NCI-H82 (cell line): ENCODE data around the gene NPM3.
"Not testable (repeated sequence)": the region's sequence is repeated elsewhere in the genome, so short reads cannot be mapped to it uniquely, and the experiment has no call there.

Experiments
- DNase-seq: peaks from one replicate; lab custom pipeline; 2025; lab: John Stamatoyannopoulos, UW

NPM3 gene

DNA sequence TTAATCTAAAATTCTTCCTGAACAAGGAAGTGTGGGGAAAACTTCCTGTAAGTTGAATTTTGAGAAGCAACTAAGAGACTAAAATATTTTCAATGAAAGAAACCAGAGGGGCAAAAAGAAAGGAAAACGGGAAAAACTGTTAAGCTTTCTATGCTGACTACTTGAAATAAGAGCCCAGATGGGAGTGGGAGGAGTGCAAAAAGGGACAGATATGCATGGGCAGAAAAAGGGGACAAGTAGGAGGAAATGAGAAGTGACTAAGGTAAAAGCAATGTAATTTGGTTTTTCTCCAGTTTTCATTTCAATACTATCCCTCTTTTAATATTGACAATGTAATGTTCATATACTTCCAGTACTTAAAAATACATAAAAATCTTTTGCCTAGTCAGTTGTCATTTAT, 23.9 kb upstream of the NPM3 start:
- DNase-seq, result no peak

DNA sequence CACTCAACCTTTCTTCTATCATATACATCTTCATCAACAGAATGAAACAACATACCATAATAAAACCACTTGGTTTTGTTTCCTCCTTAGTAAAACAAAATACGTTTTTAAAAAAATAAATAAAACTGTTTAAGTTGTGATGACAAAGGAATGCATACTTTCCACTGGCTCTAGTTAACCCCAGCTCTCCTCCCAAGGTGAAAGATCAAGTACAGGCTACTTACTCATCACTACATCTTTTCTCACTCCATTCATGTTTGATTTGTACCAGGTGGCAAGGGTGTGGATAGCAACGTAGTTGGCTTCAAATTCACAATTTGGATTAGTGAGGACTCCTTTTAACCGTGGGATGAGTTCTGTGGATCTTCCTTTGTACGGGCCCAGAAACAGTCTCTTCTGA, 20.3 kb upstream of the NPM3 start:
- DNase-seq, result no peak

DNA sequence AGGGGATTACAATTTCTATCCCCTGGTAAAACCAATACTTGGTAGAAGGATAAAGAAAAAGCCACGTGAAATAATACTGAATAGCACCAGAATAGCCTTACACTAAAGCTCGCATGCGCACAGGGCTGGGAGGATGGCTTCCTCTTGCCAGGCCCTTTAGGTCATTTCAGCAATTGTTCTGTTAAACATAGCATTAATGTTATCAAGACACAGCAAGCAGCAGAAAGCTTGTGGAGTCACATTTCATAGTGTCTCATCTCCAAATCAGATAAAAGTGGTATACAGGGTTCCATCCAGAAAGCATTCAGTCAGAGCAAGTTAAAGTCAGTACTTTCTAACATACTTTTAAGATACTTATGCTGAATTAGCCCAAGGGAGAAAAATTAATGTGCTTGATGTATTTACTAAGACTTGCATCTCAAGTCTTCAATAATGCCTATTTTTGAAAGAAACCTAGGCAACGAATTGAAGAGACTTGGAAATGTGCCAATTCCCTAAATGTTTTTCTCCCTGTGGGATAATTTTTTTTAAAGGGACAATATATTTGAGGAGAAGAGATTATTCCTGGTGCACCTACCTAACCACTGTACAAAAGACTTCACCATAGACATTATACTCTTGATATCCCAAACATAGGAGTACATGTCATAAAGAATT, 14.3 kb upstream of the NPM3 start:
- DNase-seq, result no peak

DNA sequence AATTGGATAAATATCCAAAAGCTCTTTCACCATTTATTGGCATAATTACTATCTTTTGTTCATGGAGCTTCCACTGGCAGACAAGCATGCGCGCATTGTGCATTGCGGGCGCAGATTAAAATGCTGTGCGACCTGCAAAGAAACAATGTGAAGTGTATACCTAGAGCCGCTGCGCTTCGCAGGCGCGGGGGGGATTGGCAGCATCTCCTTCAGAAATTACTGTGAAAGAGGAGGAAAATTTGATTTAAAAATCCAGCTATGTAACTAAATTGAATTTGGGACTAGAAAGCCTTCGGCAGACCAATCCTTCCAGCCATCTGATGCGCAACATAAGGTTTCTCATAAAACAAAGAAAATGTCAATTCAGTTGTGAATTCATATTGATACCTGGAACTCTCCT, 10.3 kb upstream of the NPM3 start:
- DNase-seq, result no peak

DNA sequence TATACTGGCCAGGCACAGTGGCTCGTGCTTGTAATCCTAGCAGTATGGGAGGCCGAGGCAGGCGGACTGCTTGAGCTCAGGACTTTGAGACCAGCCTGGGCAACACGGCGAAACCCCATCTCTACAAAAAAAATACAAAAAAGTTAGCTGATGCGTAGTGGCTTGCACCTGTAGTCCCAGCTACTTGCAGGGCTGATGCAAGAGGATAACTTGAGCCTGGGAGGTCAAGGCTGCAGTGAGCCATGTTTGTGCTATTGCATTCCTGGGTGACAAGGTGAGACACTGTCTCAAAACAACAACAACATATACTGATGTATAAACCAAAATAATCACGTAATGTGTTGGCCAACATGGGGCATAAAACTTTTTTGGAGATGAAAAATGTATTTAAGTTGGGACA, 6.4 kb upstream of the NPM3 start:
- DNase-seq, result no peak

DNA sequence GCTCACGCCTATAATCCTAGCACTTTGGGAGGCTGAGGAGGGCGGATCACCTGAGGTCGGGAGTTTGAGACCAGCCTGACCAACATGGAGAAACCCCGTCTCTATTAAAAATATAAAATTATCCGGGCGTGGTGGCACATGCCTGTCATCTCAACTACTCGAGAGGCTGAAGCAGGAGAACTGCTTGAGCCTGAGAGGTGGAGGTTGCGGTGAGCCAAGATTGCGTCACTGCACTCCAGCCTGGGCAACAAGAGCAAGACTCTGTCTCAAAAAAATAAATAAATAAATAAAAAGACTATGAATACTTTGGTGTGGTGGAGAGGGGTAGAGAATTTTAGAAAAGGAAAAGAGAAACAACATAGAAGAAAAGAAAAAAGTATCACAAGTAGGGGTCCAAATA, 6.0 kb upstream of the NPM3 start:
- DNase-seq, result not testable (repeated sequence)

DNA sequence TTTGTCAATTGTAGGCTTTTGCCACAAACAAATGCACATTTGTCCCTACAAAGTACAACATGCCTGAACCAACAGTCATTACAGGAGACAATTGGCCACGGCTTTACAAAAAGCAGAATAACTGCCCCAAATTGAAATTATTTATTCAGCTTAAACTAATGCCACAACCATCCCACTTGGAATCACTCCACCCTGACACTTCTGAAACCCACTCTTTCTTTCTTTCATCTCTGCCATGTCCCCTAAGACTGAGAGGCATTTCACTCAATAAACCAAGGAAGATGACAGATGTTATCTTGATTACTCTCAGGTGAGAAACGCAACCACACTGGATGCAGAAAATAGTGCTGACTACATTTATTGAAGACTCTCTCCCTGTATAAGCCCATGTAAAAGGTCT, 2.6 kb upstream of the NPM3 start:
- DNase-seq, result no peak

DNA sequence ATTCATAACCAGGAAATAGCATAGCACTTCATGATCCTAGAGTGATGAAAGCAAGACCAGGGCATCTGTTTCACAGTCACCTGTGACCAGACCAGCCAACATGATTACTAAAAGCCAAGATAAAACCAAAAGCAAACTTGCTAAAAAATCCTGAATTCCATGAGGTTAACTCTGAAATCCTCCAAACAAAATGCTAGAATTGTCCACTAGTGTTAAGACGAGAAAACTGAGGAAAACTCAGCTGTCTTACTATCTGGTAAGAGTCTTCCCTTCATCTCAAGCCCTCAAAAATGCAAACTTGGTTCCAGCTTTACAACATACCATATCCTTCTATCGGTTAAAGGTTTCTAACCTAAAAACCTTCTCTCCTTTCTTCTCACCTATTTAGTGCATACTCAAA, 1.3 kb upstream of the NPM3 start:
- no peak for DNase-seq

DNA sequence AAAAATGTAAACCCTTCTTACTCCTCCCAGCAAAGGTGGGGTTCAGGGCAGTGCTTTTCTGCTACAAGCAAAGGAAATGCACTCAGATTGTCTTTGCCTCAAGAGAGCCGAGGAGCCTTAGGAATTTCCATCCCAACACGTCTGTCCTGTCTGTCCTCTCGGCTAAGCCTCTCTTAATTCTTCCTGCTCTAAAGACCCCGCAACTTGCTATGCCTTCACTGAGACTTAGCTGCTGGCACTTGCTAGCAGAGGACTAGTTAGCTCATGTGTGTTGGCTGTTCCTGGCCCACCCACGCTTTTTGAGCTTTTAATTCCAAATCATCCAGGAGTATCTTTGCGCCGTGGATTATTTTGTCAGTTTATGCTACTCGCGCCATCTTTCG, 481 bp upstream of the NPM3 start:
- DNase-seq, result peak; percentile 77

DNA sequence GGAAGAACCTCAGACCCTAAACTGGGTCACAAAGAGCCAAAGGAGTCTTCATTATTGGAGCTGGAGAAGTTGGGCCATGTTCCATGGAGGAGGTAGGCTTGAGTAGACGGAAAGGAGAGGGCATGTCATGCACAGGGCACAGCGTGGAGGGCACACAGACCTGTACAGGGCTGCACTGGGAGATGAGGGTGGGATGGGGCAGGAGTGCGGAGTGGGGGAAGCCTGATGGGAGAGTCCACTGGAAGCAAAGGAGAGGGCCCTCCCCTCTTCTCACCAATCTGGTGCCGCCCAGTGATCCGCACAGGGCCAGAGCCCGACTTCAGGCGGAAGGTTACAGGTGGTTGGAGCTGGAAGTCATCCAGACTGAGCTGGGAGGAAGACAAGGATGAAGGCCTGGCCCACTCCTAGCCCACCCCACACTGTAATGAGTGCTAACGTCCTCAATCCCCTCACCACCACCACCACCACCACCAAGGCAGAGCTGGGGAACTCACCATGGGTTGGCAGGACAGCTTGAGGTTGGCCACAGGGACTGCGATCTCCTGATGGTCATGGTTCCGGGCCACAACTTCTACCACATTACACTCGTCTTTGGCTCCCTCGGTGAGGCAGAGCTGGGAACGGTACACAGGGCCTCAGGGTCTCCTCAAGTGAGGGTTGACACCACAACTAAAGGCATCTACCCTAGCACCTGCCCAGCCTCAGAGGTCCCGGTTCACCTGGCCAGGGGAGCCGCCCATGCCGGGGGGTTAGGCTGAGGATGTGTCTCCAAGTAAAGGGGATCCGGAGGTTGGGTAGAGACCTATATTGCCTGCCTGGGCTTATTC, 1.0 kb downstream of the NPM3 start:
- peak; percentile 31 for DNase-seq

DNA sequence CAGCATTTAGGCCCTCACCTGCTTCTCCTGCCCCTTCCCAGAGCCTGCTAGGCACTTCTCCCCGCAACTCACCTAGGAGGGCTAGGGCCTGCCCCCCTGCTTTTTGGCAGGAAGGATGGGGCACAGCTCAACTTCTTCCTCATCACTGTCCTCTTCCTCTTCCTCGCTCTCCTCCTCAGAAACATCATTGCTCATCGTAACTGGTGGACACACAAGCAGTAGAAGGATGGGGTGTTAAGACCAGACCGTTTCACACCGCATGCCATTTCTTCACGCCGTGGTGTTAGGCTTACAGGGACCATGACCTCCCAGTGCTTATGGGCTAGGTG, 1.6 kb downstream of the NPM3 start:
- no peak for DNase-seq

DNA sequence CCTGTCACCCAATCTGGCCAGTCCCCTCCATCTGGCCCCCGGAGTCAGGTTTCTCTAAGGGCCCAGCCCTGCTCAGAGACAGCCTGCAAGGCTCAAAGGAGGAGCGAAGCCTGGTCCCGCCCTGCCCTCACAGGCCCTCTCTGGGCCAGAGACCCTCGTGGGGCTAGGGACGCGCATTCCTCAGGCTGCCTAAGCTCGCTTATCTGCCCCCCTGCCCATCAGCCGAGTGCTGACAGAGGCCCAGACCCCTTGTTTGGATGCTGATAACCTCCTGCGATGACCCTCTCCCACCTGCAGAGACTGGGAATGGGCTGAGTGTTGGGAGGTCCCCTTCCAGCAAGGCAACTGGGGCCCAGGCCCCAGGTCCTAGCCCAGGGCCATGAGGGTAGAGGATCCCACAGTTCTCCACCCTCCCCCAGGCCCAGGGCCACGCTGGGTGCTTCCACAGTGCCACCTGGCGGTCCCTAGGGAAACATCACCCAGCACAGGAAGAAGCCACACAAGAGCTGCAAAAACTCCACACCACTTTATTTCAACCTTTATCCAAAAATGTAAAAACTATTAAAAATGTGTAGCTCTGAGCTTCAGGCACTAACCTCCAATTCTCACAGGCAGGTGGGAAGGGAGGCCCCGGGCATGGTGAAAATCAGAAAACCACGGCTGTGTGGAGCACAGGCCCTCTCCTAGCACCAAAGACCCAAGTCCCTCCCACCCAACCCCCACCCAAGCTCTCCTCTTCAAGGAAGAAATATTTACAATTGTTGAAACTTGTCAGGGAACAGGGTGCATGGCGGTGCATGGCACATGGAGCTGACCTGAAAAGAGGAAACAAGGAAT, 2.2 kb downstream of the NPM3 start:
- DNase-seq, result peak; percentile 83

DNA sequence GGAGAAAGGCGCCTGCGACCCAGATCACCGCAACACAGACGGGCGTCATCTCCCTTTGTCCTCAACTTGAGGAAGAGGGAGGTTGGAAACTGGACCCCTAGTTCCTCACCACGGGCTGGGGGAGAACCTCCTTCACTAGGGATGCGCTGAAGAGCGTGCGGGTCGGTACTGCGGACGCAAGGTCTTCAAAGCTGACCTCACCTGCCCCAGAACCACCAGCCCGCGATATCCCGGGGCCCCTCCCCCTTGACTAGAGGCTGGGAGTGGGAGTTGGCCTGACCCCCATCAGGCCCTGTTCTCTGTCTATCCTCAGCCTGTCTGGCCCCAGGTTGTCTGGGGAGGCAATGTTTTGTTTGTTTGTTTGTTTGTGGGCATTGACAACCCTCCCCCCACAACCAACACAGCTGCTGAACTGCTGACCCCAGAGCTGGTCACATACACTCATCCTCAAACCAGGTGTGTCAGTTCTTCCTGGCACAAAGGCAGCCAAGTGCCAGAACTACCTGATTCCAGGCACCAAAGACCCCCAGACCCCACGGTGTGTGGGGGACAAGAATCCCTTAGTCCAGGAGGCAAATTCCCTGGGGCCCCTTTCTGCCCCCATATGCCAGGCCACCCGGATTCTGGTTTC, 2.9 kb downstream of the NPM3 start:
- DNase-seq, result peak; percentile 48

DNA sequence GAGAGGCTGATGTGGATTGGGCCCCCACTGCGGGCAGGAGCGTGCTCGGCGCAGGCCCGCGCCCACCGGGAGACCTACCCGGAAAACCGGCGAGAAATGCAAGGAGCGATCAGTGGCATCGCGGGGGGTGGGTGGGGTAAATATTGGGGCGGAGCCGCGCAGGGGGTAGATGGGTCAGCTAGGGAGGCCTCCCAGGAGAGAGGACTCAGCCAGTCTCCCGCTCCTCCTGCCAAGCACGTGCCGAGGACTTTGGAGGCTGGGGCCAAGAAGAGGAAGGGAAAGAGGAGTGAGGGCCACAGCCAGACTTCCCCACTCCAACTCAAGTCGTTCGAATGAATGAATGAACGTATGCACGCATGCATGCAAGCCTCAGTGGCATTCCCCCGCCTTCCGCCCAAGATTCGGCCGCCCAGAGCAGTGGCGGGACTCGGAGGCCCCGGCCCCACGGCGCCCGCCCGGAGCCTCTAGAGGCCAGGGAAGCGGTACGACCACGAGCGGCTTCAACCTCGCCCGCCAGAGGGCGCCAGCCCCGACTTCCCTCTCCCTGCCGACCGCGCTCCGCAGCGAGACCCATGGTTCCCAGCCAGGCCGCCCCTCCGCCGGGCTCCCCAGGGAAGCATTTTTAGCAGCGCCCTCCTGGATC, 3.6 kb downstream of the NPM3 start:
- peak; percentile 85 for DNase-seq

DNA sequence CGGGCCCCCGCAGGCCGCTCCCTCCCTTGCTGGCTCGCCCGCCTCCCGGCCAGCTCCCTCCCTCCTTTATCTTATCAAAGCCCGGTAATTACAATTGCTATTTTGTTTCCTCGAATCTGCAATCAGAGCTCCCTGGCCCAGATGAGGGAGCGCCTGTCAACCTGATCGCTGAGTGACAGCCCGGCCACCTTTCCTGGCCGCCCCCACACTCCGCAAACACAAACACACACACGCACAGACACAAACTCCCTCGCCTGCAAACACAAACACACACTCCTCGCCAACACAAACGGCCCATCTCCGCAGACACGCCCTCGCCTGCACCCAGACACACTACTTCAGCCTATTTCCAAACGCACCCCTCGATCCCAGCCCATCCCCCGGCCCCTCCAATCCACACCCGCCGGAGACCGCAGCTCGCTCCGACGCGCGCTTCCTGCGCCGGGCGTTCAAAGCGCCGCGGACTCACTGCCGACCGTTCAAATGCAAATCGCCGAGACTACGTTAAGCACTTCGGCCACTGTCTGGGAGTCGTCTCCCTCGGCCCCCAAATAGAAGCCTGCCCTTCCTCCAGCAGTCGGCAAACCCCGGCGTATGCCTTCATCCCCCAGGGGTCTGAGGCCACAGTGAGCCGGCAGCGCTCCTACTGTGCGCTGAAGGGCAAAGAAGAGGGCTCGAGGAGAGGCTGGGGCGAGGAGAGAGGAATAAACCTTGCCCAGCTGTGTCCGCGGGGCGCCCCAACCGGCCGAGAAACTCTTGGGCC, 4.3 kb downstream of the NPM3 start:
- DNase-seq, result no peak

DNA sequence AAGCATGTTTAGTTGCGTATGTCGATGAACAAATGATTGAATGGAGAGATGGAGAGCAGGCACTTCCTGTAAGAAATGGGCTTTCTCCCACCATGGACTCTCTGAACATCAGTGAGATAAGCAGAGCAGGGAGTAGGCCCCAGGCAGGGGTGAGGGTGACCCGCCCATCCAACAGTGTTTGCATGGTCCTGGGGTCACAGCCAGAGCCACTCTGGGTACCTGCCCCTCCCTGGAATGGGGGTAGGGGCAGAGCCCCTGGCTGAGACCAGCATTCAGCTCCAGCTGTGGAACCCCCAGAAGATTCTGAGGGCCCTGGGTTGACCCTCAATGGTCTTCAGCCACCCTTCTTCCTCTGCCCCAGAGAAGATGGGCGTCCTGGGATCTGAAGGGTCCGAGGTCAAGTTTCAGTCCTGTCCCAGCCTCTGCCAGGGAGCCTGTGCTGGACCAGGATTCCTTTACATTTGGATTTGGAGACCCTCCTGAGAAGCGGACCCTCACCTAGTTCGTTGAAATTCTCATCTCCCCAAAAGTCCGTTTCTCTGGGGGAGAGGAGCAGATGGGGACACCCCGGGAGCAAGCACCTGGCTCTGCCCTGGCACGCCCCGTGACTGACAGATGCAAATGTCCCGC, 5.0 kb downstream of the NPM3 start:
- DNase-seq, result no peak

DNA sequence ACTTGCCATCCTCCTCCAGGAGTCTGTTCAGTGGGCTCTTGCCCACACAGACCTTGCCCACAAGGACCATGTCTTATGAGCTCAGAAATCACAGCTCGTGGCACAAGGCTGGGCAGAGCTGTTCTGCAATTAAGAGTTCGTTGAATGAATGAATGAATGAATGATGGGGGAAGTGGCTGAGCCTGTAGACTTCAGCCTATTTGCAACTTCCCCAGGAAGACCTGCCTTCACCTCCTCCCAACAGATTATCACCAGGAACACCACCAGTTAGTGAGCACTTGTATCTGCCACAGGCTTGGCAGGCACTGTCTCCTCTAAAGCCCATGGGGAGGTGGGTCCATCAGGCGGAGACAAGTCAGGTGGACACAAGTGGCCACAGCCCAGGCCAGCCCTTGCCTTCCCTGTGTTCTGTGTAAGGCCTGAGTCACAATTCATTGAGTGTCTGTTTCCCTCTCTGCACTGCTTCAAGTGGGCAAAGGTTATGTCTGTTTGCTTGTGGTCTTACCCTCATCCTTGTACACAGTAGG, 5.6 kb downstream of the NPM3 start:
- DNase-seq, result no peak

DNA sequence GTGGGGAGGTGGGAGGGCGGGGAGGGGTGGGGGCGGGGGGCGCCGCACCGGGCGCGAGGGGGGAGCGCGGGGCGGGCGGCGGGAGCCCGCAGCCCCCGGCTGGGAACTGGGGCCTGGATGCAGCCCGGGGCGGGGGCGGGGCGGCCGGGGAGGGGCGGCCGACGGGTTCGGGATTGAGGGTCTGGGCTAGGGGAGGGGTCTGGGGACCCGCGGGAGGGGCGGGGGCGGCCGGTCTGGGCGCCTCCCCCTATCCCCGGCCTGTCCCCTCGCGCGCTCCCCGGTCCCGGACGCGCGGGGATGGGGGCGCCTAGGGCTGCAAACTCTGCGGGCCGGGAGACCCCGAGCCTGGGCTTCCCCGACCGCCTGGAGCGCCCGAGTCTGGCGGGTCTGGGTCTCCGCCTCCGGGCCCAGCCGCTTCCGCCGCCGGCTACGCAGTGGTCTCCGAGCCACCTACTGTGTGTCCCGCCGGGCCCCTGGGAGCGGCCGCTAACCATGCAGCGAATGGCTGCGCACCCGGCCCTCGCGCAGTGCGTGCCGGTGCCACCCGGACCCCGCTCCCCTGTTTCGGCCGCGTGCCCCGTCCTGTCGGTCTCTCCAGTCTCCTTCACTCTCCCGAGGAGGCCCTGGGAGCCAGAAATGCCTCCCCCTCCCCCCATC, 7.0 kb downstream of the NPM3 start:
- no peak for DNase-seq

DNA sequence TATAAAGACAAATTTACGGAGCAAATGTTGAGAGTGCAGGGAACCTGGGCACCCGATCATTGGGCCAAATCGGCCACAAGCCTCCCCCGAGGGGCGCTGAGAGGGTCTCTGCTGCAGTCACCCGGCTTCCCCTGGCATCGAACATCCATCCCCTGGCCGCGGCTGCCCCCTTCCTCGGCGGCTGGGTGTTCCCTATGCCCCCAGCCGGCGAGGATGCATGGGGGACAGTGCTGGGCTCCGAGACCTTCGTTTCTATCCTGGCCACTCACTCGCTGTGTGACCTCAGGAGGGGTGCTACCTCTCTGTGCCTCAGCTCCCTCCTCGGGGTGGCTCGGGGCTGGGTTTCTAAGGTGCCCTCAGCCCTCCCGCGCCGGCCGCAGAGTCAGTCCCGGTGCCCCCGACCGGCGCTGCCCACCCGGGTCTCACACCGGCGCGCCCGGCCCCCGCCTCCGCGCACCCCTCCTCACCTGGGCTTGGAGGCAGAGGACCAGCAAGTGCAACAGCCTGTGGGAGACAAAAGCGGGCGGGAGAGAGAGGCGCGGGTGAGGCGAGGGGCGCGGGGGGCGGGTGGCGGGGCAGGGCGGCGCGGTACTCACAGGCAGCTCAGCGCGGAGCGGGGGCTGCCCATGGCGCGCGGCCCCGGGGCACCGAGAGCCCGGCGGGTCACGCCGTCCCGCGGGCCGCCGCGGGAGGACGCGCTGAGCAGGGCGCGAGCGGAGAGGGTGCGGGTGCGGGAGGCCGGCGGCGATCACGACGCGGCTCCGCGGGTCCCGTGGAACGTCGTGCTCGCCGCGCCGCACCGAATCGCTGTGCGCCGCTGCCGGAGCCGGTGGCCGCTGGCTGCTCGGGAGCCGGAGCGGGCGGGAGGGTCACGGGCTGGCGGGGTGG, 7.7 kb downstream of the NPM3 start, which contains the start of gene FGF8:
FGF8 (minus strand) TSS at position 842 of the 888 bp plus-strand sequence; CDS start at position 628, 214 bp downstream.
- no peak for DNase-seq
